HepG2 (cell line): Measurements from ENCODE around the gene STIP1. TPM values are rescaled to one million over a fixed set of nuclear protein-coding genes. Genes with fewer than 3 reads are reported as not detected.

Experiments used
- ARNT2 ChIP-seq: sonication (generic); formaldehyde crosslinking; IDR thresholded peaks from 2 replicates; pipeline ENCODE4 v1.8.0; 2022; ENCODE audit warnings: mild to moderate bottlenecking, low read depth, missing genetic modification reagents, moderate library complexity
- MEIS1 ChIP-seq: sonication (generic); formaldehyde crosslinking; IDR thresholded peaks from 2 replicates; pipeline ENCODE4 v1.9.0; 2021; ENCODE audit warnings: mild to moderate bottlenecking, missing genetic modification reagents, moderate library complexity, borderline replicate concordance
- ZSCAN22 ChIP-seq: sonication (generic); formaldehyde crosslinking; IDR thresholded peaks from 2 replicates; pipeline ENCODE4 v1.4.0; 2020; ENCODE audit warnings: mild to moderate bottlenecking, missing genetic modification reagents
- polyA plus RNA-seq, 8 experiments: library from polyadenylated mRNA; depleted of rRNA in 3 of 8; stranded (reverse) in 7 of 8; unstranded in 1 of 8; fragments of >200 nt; fragmentation: Illumina TruSeq in 4 of 8; extraction: Trizol in 4 of 8; gene quantifications; 2 replicates each; pipeline versions ENCODE4 v1.2.1 to v1.2.3, GENCODE V29; 2011 to 2016; ENCODE audit warnings: low read depth in 4 of 8, missing spikeins in 1 of 8, mixed read lengths in 1 of 8; ENCODE audit not compliant: insufficient read depth in 1 of 8
- total RNA-seq, 5 experiments: library from RNA; depleted of rRNA; stranded (reverse); fragments of >200 nt; fragmentation: Illumina TruSeq; extraction: Trizol; gene quantifications; 2 replicates each; pipeline ENCODE4 v1.2.3, GENCODE V29; 2016; ENCODE audit warnings: low read depth in 1 of 5
- TF ChIP-seq, protein P1 (sequence below), 2 experiments: sonication (generic) in 1 of 2; formaldehyde crosslinking in 1 of 2; IDR thresholded peaks; 2 replicates each; pipeline versions ENCODE4 v1.4.0 to v1.6.1; 2016 to 2020; ENCODE audit warnings: borderline replicate concordance in 1 of 2, low read depth in 1 of 2, mild to moderate bottlenecking in 1 of 2, missing genetic modification reagents in 1 of 2
- TF ChIP-seq, protein P2 (sequence below): sonication (generic); formaldehyde crosslinking; IDR thresholded peaks from 2 replicates; pipeline ENCODE4 v1.5.0; 2020; ENCODE audit warnings: mild to moderate bottlenecking, missing genetic modification reagents, borderline replicate concordance
- TF ChIP-seq, protein P3 (sequence below): sonication (generic); formaldehyde crosslinking; IDR thresholded peaks from 2 replicates; pipeline ENCODE4 v1.8.1; 2023; ENCODE audit warnings: mild to moderate bottlenecking, missing genetic modification reagents, borderline replicate concordance
- TF ChIP-seq, protein P4 (sequence below): IDR thresholded peaks from 2 replicates; pipeline ENCODE4 v1.6.1; 2012; ENCODE audit warnings: low read length, improper control_type of control experiment
- TF ChIP-seq, protein P5 (sequence below): sonication (generic); formaldehyde crosslinking; IDR thresholded peaks from 2 replicates; pipeline ENCODE4 v1.9.0; 2022; ENCODE audit warnings: missing genetic modification reagents, mild to moderate bottlenecking, borderline replicate concordance

The STIP1 gene
- total and polyA plus RNA-seq, 2 of the 13 experiments (the other 11 are each of a cell fraction or from before 2014, with no cell fraction given): 81.1 to 217 TPM

DNA sequence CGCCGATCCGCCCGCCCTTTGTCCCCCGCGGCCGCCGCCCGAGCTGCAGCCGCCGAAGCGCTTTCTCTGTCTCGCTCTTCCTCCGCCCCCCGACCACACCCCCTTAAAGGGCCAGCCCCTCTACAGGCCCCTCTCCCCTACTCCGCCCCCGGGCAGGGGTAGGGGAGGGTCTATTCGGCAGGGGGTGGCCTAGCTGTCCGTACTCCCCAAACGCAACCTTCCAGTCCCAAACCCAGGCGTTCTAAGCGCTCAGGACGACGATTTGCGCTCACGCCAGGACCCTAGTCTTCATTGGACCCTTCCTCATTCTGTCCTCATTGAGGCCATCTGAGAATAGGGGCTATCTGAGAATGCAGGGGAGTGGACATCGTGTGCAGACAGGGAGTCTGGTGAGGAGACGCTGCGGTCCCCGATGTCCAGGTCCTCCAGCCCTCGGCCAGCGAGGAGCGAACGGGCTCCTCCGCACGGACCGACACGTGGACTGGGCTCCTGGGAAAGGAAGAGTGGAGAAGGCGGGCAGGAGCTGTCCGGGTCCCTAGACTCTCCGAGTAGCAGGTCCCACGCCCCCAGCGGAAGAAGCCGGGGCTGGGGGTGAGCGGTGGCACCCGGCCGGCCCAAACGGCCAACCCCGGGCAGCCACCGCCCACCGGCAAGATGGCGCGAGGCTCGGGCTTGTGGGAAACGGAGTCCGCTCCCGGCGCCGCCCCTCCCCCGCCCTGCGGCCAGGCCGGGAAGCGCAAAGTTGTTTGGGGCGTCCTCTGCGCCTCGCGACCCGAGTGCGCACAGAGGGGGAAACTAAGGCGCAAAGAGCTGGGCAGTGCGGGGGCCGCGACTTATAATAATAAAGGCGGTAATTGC, 61.1 kb downstream of the STIP1 start, which contains the start of gene PPP1R14B (continued):
- TF ChIP-seq, protein P1, sequence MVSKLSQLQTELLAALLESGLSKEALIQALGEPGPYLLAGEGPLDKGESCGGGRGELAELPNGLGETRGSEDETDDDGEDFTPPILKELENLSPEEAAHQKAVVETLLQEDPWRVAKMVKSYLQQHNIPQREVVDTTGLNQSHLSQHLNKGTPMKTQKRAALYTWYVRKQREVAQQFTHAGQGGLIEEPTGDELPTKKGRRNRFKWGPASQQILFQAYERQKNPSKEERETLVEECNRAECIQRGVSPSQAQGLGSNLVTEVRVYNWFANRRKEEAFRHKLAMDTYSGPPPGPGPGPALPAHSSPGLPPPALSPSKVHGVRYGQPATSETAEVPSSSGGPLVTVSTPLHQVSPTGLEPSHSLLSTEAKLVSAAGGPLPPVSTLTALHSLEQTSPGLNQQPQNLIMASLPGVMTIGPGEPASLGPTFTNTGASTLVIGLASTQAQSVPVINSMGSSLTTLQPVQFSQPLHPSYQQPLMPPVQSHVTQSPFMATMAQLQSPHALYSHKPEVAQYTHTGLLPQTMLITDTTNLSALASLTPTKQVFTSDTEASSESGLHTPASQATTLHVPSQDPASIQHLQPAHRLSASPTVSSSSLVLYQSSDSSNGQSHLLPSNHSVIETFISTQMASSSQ (IDR thresholded peaks at IDR 0.05; ENCODE audit: low read depth): no peak
- TF ChIP-seq, protein P1 (CRISPR knock-in tag; IDR thresholded peaks at IDR 0.05; ENCODE audit: borderline replicate concordance): no peak
- TF ChIP-seq ARNT2 (CRISPR knock-in tag) (peak; percentile 89), ZSCAN22 (CRISPR knock-in tag) (no peak), MEIS1 (no peak)
- TF ChIP-seq, protein P2, sequence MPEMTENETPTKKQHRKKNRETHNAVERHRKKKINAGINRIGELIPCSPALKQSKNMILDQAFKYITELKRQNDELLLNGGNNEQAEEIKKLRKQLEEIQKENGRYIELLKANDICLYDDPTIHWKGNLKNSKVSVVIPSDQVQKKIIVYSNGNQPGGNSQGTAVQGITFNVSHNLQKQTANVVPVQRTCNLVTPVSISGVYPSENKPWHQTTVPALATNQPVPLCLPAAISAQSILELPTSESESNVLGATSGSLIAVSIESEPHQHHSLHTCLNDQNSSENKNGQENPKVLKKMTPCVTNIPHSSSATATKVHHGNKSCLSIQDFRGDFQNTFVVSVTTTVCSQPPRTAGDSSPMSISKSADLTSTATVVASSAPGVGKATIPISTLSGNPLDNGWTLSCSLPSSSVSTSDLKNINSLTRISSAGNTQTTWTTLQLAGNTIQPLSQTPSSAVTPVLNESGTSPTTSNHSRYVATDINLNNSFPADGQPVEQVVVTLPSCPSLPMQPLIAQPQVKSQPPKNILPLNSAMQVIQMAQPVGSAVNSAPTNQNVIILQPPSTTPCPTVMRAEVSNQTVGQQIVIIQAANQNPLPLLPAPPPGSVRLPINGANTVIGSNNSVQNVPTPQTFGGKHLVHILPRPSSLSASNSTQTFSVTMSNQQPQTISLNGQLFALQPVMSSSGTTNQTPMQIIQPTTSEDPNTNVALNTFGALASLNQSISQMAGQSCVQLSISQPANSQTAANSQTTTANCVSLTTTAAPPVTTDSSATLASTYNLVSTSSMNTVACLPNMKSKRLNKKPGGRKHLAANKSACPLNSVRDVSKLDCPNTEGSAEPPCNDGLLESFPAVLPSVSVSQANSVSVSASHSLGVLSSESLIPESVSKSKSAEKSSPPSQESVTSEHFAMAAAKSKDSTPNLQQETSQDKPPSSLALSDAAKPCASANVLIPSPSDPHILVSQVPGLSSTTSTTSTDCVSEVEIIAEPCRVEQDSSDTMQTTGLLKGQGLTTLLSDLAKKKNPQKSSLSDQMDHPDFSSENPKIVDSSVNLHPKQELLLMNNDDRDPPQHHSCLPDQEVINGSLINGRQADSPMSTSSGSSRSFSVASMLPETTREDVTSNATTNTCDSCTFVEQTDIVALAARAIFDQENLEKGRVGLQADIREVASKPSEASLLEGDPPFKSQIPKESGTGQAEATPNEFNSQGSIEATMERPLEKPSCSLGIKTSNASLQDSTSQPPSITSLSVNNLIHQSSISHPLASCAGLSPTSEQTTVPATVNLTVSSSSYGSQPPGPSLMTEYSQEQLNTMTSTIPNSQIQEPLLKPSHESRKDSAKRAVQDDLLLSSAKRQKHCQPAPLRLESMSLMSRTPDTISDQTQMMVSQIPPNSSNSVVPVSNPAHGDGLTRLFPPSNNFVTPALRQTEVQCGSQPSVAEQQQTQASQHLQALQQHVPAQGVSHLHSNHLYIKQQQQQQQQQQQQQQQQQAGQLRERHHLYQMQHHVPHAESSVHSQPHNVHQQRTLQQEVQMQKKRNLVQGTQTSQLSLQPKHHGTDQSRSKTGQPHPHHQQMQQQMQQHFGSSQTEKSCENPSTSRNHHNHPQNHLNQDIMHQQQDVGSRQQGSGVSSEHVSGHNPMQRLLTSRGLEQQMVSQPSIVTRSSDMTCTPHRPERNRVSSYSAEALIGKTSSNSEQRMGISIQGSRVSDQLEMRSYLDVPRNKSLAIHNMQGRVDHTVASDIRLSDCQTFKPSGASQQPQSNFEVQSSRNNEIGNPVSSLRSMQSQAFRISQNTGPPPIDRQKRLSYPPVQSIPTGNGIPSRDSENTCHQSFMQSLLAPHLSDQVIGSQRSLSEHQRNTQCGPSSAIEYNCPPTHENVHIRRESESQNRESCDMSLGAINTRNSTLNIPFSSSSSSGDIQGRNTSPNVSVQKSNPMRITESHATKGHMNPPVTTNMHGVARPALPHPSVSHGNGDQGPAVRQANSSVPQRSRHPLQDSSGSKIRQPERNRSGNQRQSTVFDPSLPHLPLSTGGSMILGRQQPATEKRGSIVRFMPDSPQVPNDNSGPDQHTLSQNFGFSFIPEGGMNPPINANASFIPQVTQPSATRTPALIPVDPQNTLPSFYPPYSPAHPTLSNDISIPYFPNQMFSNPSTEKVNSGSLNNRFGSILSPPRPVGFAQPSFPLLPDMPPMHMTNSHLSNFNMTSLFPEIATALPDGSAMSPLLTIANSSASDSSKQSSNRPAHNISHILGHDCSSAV (CRISPR knock-in tag): no peak
- TF ChIP-seq, protein P3, sequence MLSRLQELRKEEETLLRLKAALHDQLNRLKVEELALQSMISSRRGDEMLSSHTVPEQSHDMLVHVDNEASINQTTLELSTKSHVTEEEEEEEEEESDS (CRISPR knock-in tag): no peak
- TF ChIP-seq, protein P4, sequence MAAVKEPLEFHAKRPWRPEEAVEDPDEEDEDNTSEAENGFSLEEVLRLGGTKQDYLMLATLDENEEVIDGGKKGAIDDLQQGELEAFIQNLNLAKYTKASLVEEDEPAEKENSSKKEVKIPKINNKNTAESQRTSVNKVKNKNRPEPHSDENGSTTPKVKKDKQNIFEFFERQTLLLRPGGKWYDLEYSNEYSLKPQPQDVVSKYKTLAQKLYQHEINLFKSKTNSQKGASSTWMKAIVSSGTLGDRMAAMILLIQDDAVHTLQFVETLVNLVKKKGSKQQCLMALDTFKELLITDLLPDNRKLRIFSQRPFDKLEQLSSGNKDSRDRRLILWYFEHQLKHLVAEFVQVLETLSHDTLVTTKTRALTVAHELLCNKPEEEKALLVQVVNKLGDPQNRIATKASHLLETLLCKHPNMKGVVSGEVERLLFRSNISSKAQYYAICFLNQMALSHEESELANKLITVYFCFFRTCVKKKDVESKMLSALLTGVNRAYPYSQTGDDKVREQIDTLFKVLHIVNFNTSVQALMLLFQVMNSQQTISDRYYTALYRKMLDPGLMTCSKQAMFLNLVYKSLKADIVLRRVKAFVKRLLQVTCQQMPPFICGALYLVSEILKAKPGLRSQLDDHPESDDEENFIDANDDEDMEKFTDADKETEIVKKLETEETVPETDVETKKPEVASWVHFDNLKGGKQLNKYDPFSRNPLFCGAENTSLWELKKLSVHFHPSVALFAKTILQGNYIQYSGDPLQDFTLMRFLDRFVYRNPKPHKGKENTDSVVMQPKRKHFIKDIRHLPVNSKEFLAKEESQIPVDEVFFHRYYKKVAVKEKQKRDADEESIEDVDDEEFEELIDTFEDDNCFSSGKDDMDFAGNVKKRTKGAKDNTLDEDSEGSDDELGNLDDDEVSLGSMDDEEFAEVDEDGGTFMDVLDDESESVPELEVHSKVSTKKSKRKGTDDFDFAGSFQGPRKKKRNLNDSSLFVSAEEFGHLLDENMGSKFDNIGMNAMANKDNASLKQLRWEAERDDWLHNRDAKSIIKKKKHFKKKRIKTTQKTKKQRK: no peak
- TF ChIP-seq, protein P5, sequence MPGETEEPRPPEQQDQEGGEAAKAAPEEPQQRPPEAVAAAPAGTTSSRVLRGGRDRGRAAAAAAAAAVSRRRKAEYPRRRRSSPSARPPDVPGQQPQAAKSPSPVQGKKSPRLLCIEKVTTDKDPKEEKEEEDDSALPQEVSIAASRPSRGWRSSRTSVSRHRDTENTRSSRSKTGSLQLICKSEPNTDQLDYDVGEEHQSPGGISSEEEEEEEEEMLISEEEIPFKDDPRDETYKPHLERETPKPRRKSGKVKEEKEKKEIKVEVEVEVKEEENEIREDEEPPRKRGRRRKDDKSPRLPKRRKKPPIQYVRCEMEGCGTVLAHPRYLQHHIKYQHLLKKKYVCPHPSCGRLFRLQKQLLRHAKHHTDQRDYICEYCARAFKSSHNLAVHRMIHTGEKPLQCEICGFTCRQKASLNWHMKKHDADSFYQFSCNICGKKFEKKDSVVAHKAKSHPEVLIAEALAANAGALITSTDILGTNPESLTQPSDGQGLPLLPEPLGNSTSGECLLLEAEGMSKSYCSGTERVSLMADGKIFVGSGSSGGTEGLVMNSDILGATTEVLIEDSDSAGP (CRISPR knock-in tag): peak; percentile 99
